ENCODE data around the gene OLFML2B.

OLFML2B gene

GRCh38 chr1:162003830-162004215 lies 19.8 kb downstream of the OLFML2B start:
- no peak for DNase-seq

- no peak for DNase-seq
Observed at GRCh38 chr1:162003061-162003829, 20.4 kb downstream of the OLFML2B start.

GRCh38 chr1:162000053-162000420 lies 23.6 kb downstream of the OLFML2B start:
- no peak for DNase-seq

DNA sequence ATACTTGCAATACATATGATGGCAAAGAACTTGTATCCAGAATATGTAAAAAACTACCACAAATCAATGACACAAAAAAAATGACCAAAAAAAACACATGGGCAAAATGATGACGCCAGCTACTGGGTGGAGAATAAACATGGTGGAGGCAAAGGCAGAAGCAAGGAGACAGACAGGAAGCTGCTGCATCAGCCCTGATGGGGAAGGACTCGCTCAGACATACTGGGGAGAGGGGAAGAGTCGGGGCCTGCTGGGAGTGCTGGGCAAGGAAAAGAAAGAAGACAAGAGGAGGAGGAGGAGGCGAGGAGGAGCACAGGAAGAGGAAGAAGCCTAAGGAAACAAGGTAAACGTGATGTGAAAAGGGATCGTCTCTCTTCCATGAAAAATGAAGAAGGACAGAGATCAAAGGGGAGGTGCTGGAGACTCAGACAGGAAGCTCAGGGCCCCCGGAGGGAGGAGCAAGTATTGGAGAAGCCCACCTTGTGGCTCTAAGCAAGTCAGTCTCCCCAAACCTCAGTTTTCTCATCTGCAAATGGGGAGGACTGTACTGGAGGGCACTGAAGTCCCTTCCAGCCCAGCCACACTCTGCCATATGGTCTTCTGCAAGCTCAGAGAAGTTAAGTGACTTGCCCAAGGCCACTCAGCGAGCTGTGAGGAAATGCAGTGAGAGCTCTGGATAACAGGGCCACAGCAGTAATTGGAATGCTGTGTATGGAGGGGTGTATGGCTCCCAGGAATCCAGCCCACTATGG lies 24.2 kb downstream of the OLFML2B start:
- DNase-seq, result no peak

- no peak for DNase-seq
Observed at GRCh38 chr1:161998811-161999210, 24.9 kb downstream of the OLFML2B start.

DNA sequence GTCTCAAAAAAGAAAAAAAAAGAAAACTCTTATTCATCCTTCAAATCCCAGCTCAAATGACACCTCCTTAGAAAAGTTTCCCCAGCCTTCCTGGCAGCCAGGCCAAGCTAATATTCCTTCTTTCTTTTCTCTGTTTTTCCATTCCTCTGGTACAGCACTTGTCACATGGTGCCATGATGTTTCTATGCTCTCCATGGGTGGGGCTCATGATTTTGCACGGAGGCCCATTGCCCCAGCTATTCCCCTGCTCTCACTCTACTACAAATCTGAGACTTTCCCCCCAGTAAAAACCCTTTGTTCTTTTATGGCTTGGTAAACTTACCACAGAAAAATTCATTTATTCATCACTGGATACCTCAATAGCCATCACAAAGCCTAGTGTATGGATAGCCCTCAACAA lies 26.5 kb downstream of the OLFML2B start:
- no peak for DNase-seq

DNA sequence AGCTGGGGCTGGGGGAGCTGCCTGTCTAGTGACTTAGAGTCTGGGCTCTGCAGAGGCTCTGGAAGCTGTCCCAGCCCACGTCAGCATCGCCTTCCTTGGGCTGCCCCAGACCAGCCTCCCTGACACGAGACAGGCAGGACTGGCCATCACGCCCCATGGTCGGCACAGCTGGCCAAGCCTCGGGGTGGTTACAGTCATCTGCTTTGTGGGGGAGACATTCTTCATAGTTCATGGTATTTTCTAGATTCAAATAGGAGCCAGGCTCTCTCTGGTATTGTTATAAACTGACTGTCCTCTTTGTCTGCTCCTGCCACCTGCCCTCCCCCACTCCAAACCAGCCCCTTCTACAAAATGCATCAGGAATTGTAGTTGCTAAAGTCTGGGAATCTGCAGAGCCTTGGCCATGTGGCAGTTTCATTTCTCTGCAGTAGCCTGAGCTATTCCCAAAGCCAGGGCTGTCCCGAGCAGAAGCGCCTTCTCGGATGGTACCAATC lies 29.4 kb downstream of the OLFML2B start:
- DNase-seq, result no peak

GRCh38 chr1:161993576-161993975 lies 30.1 kb downstream of the OLFML2B start:
- DNase-seq, result no peak

DNA sequence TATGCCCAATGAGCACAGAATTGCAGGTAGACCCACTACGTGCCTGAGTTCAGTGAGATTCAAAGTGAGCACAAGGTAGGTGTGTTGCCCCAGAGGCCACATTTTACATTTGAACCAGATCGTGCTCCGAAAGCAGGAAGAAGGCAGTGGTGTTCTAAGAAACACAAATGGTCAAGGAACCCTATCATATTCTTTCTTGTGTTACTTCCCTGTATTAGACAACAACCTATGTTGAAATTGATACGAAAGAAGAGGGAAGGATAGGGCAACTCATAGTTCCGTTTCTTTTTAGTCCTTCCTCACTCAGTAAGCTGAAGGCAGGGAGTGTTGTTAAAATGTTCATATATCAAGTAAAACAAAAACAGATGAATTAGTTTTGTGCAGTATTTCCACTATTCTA lies 33.9 kb downstream of the OLFML2B start:
- DNase-seq, result no peak

- DNase-seq, result no peak
Observed at GRCh38 chr1:161989108-161989507, 34.6 kb downstream of the OLFML2B start.

- no peak for DNase-seq
Observed at GRCh38 chr1:161988413-161988812, 35.3 kb downstream of the OLFML2B start.

DNA sequence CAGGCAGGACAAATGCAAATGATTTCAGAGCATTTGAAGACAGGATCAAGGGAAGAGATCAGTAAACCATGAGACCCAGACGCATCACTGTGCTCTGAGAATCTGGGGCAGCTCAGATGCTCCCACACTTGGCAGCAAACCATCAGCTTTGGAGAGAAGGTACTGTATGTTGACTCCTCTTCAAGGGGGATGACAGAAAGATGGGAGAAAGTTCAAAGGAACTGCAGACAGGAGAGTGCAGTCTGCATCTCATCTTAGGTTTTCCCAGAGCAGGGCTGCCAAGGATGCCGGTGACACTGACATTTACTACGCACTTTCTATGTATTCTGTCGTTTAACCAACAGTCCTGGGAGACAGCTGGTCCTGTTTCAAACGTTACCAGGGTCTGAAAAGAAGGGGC lies 35.8 kb downstream of the OLFML2B start:
- no peak for DNase-seq

- no peak for DNase-seq
Observed at GRCh38 chr1:161987303-161987702, 36.4 kb downstream of the OLFML2B start.

- no peak for DNase-seq
Observed at GRCh38 chr1:161986328-161986727, 37.3 kb downstream of the OLFML2B start.

DNA sequence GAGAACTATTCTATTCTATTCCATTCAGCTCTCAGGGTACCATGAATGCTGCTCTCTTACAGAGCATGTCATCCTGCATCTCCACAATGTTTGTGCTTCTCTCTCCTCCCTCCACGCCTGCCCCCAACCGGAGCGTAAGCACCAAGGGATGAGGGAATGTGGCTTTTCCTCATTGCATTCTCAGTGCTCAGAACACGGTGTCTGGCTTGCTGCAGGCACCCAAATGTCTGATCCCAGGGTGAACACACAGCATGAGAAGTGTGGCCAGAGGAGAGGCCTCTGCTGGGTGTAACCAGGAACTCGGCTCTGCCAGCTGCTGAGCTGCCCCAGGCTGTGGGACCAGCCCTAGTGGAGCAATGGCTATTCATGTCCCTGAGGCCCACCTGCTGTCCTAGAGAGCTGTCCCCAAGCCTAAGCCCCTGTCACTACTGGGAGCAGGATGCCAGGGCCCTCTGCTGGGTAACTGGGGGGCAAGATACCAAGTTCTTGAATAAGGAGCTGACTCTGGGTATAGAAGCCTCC lies 38.3 kb downstream of the OLFML2B start:
- DNase-seq, result no peak

DNA sequence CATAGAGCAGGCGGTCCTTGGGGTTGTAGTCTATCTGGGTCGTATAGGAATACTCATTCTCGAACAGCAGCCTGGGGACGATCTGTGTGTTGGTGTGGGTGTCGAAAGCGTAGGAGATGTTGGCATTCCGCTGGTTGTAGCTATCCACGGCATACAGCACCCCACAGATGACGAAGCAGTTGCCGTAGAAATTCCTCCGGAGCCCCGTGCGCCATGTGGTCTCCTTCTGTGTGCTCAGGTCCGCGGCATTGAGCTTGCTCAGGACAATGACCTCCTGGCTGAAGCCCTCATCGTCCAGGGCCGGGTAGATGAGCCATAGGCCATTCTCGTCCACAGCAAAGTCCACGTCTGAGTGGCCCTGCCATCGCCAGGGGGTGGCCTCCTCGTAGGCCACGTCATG lies 39.9 kb downstream of the OLFML2B start:
- no peak for DNase-seq

- DNase-seq, result no peak
Observed at GRCh38 chr1:161982917-161983316, 40.8 kb downstream of the OLFML2B start.

DNA sequence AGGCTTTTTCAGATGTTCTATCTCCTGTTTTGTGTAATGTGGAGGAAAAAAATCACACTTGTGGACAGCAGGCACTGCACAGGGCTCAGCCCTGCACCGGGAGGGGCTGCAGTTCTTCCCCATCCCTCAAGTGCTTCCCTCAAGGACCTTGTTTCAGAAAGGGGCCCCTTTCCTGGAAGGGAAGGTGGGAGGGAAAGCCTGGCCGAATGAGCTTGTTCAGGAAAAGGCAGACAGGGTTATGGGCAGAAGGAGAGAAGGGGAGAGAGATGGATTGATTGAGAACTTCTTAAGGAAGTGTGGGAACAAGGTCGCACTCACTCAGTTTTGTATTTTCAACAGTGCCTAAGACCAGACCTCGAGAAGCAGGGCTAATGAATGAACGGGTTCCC lies 41.2 kb downstream of the OLFML2B start:
- no peak for DNase-seq

DNA sequence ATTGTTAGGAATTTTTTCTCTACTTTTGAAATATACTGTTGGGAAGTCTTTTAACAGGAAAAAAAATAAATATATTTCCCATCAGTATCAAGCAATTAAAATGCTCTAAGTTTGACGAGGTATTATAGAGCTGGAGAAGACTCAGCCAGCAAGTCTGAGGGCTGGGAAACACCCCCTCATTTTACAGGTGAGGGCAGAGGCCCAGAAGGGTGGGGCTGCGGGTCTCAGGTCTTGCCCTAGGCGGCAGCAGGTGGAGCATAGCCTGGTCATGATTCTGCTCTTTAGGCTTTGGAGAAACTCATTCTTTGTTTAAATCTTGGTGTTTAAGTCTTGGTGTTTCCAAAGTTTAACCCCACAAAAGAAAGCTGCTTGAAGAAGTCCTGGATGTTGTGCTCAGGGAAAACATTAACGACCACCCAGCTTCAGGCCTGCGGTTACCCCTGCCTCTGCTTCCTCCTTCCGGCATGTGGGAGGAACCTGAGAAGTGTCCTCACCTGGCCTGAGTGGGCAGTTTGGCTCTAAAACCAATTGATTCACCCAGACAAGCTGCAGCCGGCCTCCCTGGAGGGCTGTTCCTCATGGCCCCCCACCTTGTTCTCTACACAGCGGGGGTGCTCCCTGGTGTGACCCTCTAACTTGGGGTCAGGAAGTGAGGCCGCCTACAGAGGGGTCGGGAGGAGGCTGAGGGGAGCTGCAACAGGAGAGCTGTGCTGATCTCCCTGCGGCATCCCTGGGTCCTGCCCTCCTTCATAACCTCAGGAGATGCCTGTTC lies 41.7 kb downstream of the OLFML2B start:
- no peak for DNase-seq

DNA sequence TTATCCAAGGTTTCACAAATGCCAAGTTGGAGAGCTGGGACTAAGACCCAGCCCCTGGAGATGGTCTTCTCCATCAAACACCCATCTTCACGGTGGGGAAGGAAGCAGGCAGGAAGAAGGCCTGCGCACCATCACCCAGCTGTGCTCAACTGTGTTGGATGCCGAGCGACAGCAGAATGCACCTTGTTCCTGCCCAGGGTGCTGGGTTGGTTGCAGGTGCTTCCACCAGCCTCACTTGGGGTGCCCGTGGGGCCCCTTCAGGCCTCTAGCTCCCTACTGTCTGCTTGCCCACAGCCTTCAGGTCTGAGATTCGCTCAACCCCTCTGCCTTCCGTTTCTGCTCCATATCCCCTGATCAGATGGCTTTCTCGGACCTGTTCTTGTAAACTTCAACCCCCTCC lies 42.5 kb downstream of the OLFML2B start:
- no peak for DNase-seq

GRCh38 chr1:161978011-161978790 lies 45.5 kb downstream of the OLFML2B start:
- DNase-seq, result no peak
